ENCODE measurements around the gene SLC25A51. TPM values are rescaled to one million over a fixed set of nuclear protein-coding genes. Genes with fewer than 3 reads are reported as not detected.
A peak's percentile ranks its signal among the peaks of the same experiment; 100 is the strongest.

SLC25A51 gene
- total and polyA plus RNA-seq, 2 donors (not counting 3 experiments of a cell fraction or from before 2014, with no cell fraction given) = 15.4 to 36.2 TPM

GRCh38 chr9:37840560-37841194 lies 63.2 kb downstream of the SLC25A51 start:
- no peak overlapping the region for H3K9ac ChIP-seq (replicated peaks; ENCODE audit: extremely low read depth, insufficient read depth, low read length)
- peaks cover 0 to 1% of the 10 kb centered on the region in 2 experiments for H3K36me3 ChIP-seq (ENCODE audit: control insufficient read depth in 2 of 2, extremely low read depth in 1 of 2, insufficient read depth in 2 of 2, low read length in 2 of 2)
- no peak overlapping the region for H3K27ac ChIP-seq (ENCODE audit: insufficient read depth, low read depth, low read length)
- no peaks in the 10 kb centered on the region for H3K27me3 ChIP-seq (ENCODE audit: control insufficient read depth in 2 of 2, insufficient read depth in 2 of 2, low read length in 2 of 2)
- ChIA-PET POLR2A (interaction anchor here (0.6 kb wide), 1 partner anchor 375 kb away, joined by 3 read pairs; the partner anchor contains the start of gene ZBTB5), CTCF (interaction anchor here (0.9 to 2.4 kb wide), 3 partner anchors 12 to 18 kb away, joined by 3 to 8 read pairs (median 5); no protein-coding TSS in a partner anchor)
- dilution Hi-C loops (cut with MboI; ENCODE audit: extremely low pct_ligation_motif_present, low sequenced_read_pairs) (no loop called here), intact Hi-C loops (cut with micrococcal nuclease) (no loop called here)
- no peaks in the 10 kb centered on the region for H3K9me3 ChIP-seq (replicated peaks; ENCODE audit: control insufficient read depth, insufficient read depth, low read length)
- no peak overlapping the region for H2AFZ ChIP-seq (ENCODE audit: low read depth, low read length)
- H3K4me3 ChIP-seq (replicated peaks in 1 of 3; ENCODE audit: insufficient read depth in 1 of 3, low read depth in 1 of 3, low read length in 3 of 3) = no peak overlapping the region
- BruUV-seq (replicated peaks) = no TSS peak
- peak; percentile 47 for DNase-seq (ENCODE audit: low read depth, low spot score)
- FAIRE-seq = no peak
- peaks cover 4% of the 10 kb centered on the region for H3K79me2 ChIP-seq (ENCODE audit: control insufficient read depth, insufficient read depth, low read length)
- TF ChIP-seq MYC (IDR thresholded peaks at IDR 0.05; ENCODE audit: low read depth, low read length) = no peak
- peak; percentile 92 for TF ChIP-seq FOS (IDR thresholded peaks at IDR 0.05; ENCODE audit: borderline replicate concordance, insufficient read depth, low read length)
- TF ChIP-seq JUN (IDR thresholded peaks at IDR 0.05; ENCODE audit: borderline replicate concordance, insufficient read depth, insufficient read length, low read depth) = peak; percentile 41
- no peak overlapping the region for H3K4me2 ChIP-seq (ENCODE audit: insufficient read depth, low read length)
- H3K9me1 ChIP-seq (replicated peaks; ENCODE audit: control insufficient read depth, extremely low read depth, insufficient read depth, low read length) = peaks cover 4% of the 10 kb centered on the region
- no peaks in the 10 kb centered on the region for H4K20me1 ChIP-seq (replicated peaks; ENCODE audit: control insufficient read depth, extremely low read depth, insufficient read depth, low read length)
- H3K4me1 ChIP-seq (ENCODE audit: control insufficient read depth, extremely low read depth, insufficient read depth, low read length) = peaks cover 14% of the 10 kb centered on the region

- Histone ChIP-seq H2AFZ (ENCODE audit: low read depth, low read length) (no peak overlapping the region), H3K9me3 (replicated peaks; ENCODE audit: control insufficient read depth, insufficient read depth, low read length) (no peaks in the 10 kb centered on the region), H3K4me1 (ENCODE audit: control insufficient read depth, extremely low read depth, insufficient read depth, low read length) (peaks cover 14% of the 10 kb centered on the region), H3K27ac (ENCODE audit: insufficient read depth, low read depth, low read length) (no peak overlapping the region), H3K9ac (replicated peaks; ENCODE audit: extremely low read depth, insufficient read depth, low read length) (no peak overlapping the region), H3K9me1 (replicated peaks; ENCODE audit: control insufficient read depth, extremely low read depth, insufficient read depth, low read length) (peaks cover 4% of the 10 kb centered on the region), H4K20me1 (replicated peaks; ENCODE audit: control insufficient read depth, extremely low read depth, insufficient read depth, low read length) (no peaks in the 10 kb centered on the region), H3K4me3 (replicated peaks in 1 of 3; ENCODE audit: insufficient read depth in 1 of 3, low read depth in 1 of 3, low read length in 3 of 3) (no peak overlapping the region), H3K27me3 (ENCODE audit: control insufficient read depth in 2 of 2, insufficient read depth in 2 of 2, low read length in 2 of 2) (no peaks in the 10 kb centered on the region), H3K79me2 (ENCODE audit: control insufficient read depth, insufficient read depth, low read length) (peaks cover 4% of the 10 kb centered on the region), H3K4me2 (ENCODE audit: insufficient read depth, low read length) (no peak overlapping the region), H3K36me3 (ENCODE audit: control insufficient read depth in 2 of 2, extremely low read depth in 1 of 2, insufficient read depth in 2 of 2, low read length in 2 of 2) (peaks cover 0 to 1% of the 10 kb centered on the region in 2 experiments)
- dilution Hi-C loops (cut with MboI; ENCODE audit: extremely low pct_ligation_motif_present, low sequenced_read_pairs) (no loop called here), intact Hi-C loops (cut with micrococcal nuclease) (no loop called here)
- FAIRE-seq = no peak
- POLR2A ChIA-PET = interaction anchor here (0.6 kb wide), 1 partner anchor 374 kb away, joined by 3 read pairs; the partner anchor contains the start of gene ZBTB5
- BruUV-seq (replicated peaks) = no TSS peak
- DNase-seq (ENCODE audit: low read depth, low spot score) = peak; percentile 41
- TF ChIP-seq JUN (IDR thresholded peaks at IDR 0.05; ENCODE audit: borderline replicate concordance, insufficient read depth, insufficient read length, low read depth) = no peak
- TF ChIP-seq GATA2 (IDR thresholded peaks at IDR 0.05; ENCODE audit: insufficient read depth, insufficient read length, low read depth, low read length) = peak; percentile 22
- CTCF ChIA-PET = interaction anchor here (0.9 to 2.4 kb wide), 4 partner anchors 13 to 21 kb away, joined by 3 to 8 read pairs (median 4); no protein-coding TSS in a partner anchor
These were observed 64.1 kb downstream of the SLC25A51 start for GRCh38 chr9:37839496-37840461.

Small RNA genes within 50 kb of the gene (small RNA-seq; reads per million reads assigned to genes)
- gene RNU7-124P (ENCODE audit: insufficient read depth, insufficient read length, low read depth, low replicate concordance) = not detected

Other genes starting within 250 kb of the SLC25A51 start
- gene TRMT10B, start 150.3 kb downstream of the SLC25A51 start, total RNA-seq = 5.2 and 7.0 TPM in 2 replicates
- gene TRMT10B, start 150.3 kb downstream of the SLC25A51 start, polyA plus RNA-seq = 2.5 and 3.0 TPM in 2 replicates
- gene EXOSC3, start 119.1 kb downstream of the SLC25A51 start, total RNA-seq = 38.0 and 39.1 TPM in 2 replicates
- gene EXOSC3, start 119.1 kb downstream of the SLC25A51 start, polyA plus RNA-seq = 21.5 and 25.0 TPM in 2 replicates
- gene DCAF10, start 103.3 kb downstream of the SLC25A51 start, total RNA-seq = 20.0 and 21.5 TPM in 2 replicates
- 11.3 and 13.1 TPM in 2 replicates for gene DCAF10, start 103.3 kb downstream of the SLC25A51 start, polyA plus RNA-seq
- 22.3 and 24.9 TPM in 2 replicates for gene SHB, start 165.1 kb upstream of the SLC25A51 start, total RNA-seq
- 13.3 and 13.4 TPM in 2 replicates for gene SHB, start 165.1 kb upstream of the SLC25A51 start, polyA plus RNA-seq